Liver (tissue), 9 donors: Measurements from ENCODE around the gene GDF2. TPM values are rescaled to one million over a fixed set of nuclear protein-coding genes. Genes with fewer than 3 reads are reported as not detected.

Experiments
- DNase-seq: peaks from one replicate; pipeline ENCODE4 v3.0.0-alpha.2; 2017; ENCODE audit warnings: low spot score
- H3K27ac ChIP-seq, 2 donors: one replicate each; pipeline ENCODE4 v1.7.0; 2013; ENCODE audit warnings: inconsistent platforms in 2 of 2, low read length in 2 of 2, control low read depth in 1 of 2, low read depth in 1 of 2, mild to moderate bottlenecking in 1 of 2
- H3K27me3 ChIP-seq, 4 donors: one replicate each; pipeline versions ENCODE4 v1.6.1 to v1.7.0; 2013; ENCODE audit warnings: low read length in 3 of 4, inconsistent platforms in 1 of 4, mild to moderate bottlenecking in 1 of 4, moderate library complexity in 1 of 4; ENCODE audit not compliant: control insufficient read depth in 4 of 4, insufficient read depth in 4 of 4
- H3K36me3 ChIP-seq, 4 donors: one replicate each; pipeline versions ENCODE4 v1.6.1 to v1.7.0; 2013; ENCODE audit warnings: low read length in 3 of 4, mild to moderate bottlenecking in 3 of 4, low read depth in 1 of 4, moderate library complexity in 1 of 4; ENCODE audit not compliant: control insufficient read depth in 4 of 4, insufficient read depth in 3 of 4
- H3K4me1 ChIP-seq, 4 donors: one replicate each; pipeline versions ENCODE4 v1.6.1 to v1.7.0; 2013; ENCODE audit warnings: low read length in 3 of 4, mild to moderate bottlenecking in 3 of 4, moderate library complexity in 1 of 4; ENCODE audit not compliant: control insufficient read depth in 4 of 4, insufficient read depth in 4 of 4
- H3K4me3 ChIP-seq, 3 donors: one replicate each; pipeline versions ENCODE4 v1.6.1 to v1.7.0; 2013; ENCODE audit warnings: low read length in 3 of 3, control low read depth in 1 of 3, low read depth in 1 of 3, mild to moderate bottlenecking in 1 of 3
- H3K9ac ChIP-seq, 2 donors: one replicate each; pipeline ENCODE4 v1.7.0; 2013; ENCODE audit warnings: low read length in 2 of 2, mild to moderate bottlenecking in 2 of 2, moderate library complexity in 2 of 2, control low read depth in 1 of 2, low read depth in 1 of 2
- H3K9me3 ChIP-seq, 4 donors: one replicate each; pipeline versions ENCODE4 v1.6.1 to v1.7.0; 2013; ENCODE audit warnings: low read length in 3 of 4; ENCODE audit not compliant: control insufficient read depth in 4 of 4
- ATF3 ChIP-seq: IDR thresholded peaks from 2 replicates; pipeline ENCODE4 v1.6.1; 2016; ENCODE audit warnings: antibody characterized with exemption
- EGR1 ChIP-seq, 2 donors: IDR thresholded peaks; 2 replicates each; pipeline ENCODE4 v1.6.1; 2016 to 2018; ENCODE audit warnings: antibody characterized with exemption in 2 of 2, low read depth in 2 of 2
- FOXA1 ChIP-seq: IDR thresholded peaks from 2 replicates; pipeline ENCODE4 v1.6.1; 2016; ENCODE audit warnings: antibody characterized with exemption
- FOXA2 ChIP-seq: IDR thresholded peaks from 2 replicates; pipeline ENCODE4 v1.6.1; 2016; ENCODE audit warnings: antibody characterized with exemption
- GABPA ChIP-seq, 2 donors: IDR thresholded peaks in 1 of 2; conservative IDR thresholded peaks in 1 of 2; 2 replicates each; pipeline ENCODE4 v1.6.1; 2016; ENCODE audit warnings: antibody characterized with exemption in 2 of 2, mild to moderate bottlenecking in 1 of 2, moderate library complexity in 1 of 2
- HNF4A ChIP-seq, 2 donors: conservative IDR thresholded peaks; 2 replicates each; pipeline ENCODE4 v1.6.1; 2016; ENCODE audit warnings: antibody characterized with exemption in 2 of 2, mild to moderate bottlenecking in 2 of 2
- HNF4G ChIP-seq: IDR thresholded peaks from 2 replicates; pipeline ENCODE4 v1.6.1; 2016; ENCODE audit warnings: antibody characterized with exemption
- JUND ChIP-seq, 2 donors: IDR thresholded peaks; 2 replicates each; pipeline ENCODE4 v1.6.1; 2016; ENCODE audit warnings: antibody characterized with exemption in 2 of 2
- NR2F2 ChIP-seq: IDR thresholded peaks from 2 replicates; pipeline ENCODE4 v1.6.1; 2016; ENCODE audit warnings: antibody characterized with exemption
- RAD21 ChIP-seq, 2 donors: IDR thresholded peaks; 2 replicates each; pipeline ENCODE4 v1.6.1; 2016; ENCODE audit warnings: antibody characterized with exemption in 2 of 2, mild to moderate bottlenecking in 2 of 2
- REST ChIP-seq: IDR thresholded peaks from 2 replicates; pipeline ENCODE4 v1.6.1; 2016; ENCODE audit warnings: antibody characterized with exemption, mild to moderate bottlenecking
- RXRA ChIP-seq, 2 donors: IDR thresholded peaks; 2 replicates each; pipeline ENCODE4 v1.6.1; 2017 to 2018; ENCODE audit warnings: antibody characterized with exemption in 2 of 2, mild to moderate bottlenecking in 1 of 2
- SP1 ChIP-seq: IDR thresholded peaks from 2 replicates; pipeline ENCODE4 v1.6.1; 2018; ENCODE audit warnings: antibody characterized with exemption, mild to moderate bottlenecking
- TAF1 ChIP-seq: conservative IDR thresholded peaks from 2 replicates; pipeline ENCODE4 v1.6.1; 2016; ENCODE audit warnings: antibody characterized with exemption, mild to moderate bottlenecking
- YY1 ChIP-seq: IDR thresholded peaks from 2 replicates; pipeline ENCODE4 v1.6.1; 2016; ENCODE audit warnings: antibody characterized with exemption, mild to moderate bottlenecking
- WGBS: extraction: QIAGEN DNeasy Blood & Tissue Kit; methylation state at CpG from one replicate; pipeline ENCODE4 v1.1.7; 2013; 5-methylcytosine and 5-hydroxymethylcytosine counted together
- polyA plus RNA-seq, 2 donors: library from polyadenylated mRNA; stranded (reverse) in 1 of 2; unstranded in 1 of 2; fragments of 200-250 nt in 1 of 2; fragments of >200 nt in 1 of 2; fragmentation: Nextera tagmentation in 1 of 2; extraction: Ambion mirVana in 1 of 2; gene quantifications; one replicate each; pipeline versions ENCODE4 v1.2.1 to v1.2.3, GENCODE V29; 2013 to 2015
- total RNA-seq, 2 donors: library from RNA; depleted of rRNA; stranded (reverse); fragments of >200 nt; gene quantifications; one replicate each; pipeline ENCODE4 v1.2.3, GENCODE V29; 2014
- TF ChIP-seq, protein P1 (sequence below): fragments of 150-350 bp; IDR thresholded peaks from 2 replicates; pipeline ENCODE4 v1.5.1; 2017; ENCODE audit warnings: improper control_type of control experiment, low read depth, low read length; ENCODE audit not compliant: missing input control
- TF ChIP-seq, protein P2 (sequence below): IDR thresholded peaks from 2 replicates; pipeline ENCODE4 v1.6.1; 2016; ENCODE audit warnings: antibody characterized with exemption
- TF ChIP-seq, protein P3 (sequence below): IDR thresholded peaks from 2 replicates; pipeline ENCODE4 v1.6.1; 2016; ENCODE audit warnings: antibody characterized with exemption
- donor health status: healthy.
- donor health status: healthy.
- donor health status: healthy.
- donor health status: healthy.
- donor health status: healthy.

The GDF2 gene
- total and polyA plus RNA-seq, 4 donors = 5.6 to 26.9 (median 14.5) TPM

GRCh38 chr10:47318706-47319105 lies 3.5 kb upstream of the GDF2 start:
- WGBS = 73% methylated on average over 9 of the region's 9 CpGs
- Histone ChIP-seq H3K4me1 (no peaks in the 10 kb centered on the region), H3K27me3 (no peaks in the 10 kb centered on the region), H3K9ac (no peak overlapping the region), H3K9me3 (no peaks in the 10 kb centered on the region), H3K4me3 (no peak overlapping the region), H3K27ac (no peak overlapping the region), H3K36me3 (no peaks in the 10 kb centered on the region)
- DNase-seq = no peak
- no peak for TF ChIP-seq NR2F2
- no peak for TF ChIP-seq ATF3
- no peak for TF ChIP-seq REST
- no peak for TF ChIP-seq TAF1
- TF ChIP-seq HNF4G = no peak

GRCh38 chr10:47319784-47320183 lies 2.5 kb upstream of the GDF2 start:
- H3K9me3 ChIP-seq = no peaks in the 10 kb centered on the region
- H3K27me3 ChIP-seq = no peaks in the 10 kb centered on the region
- TF ChIP-seq TAF1 (no peak), REST (no peak), SP1 (no peak), EGR1 (IDR thresholded peaks at IDR 0.05; ENCODE audit: low read depth in 2 of 2) (no peak), FOXA1 (no peak), YY1 (no peak), NR2F2 (no peak), RAD21 (IDR thresholded peaks at IDR 0.05) (no peak), ATF3 (no peak), GABPA (IDR thresholded peaks at IDR 0.05 in 1 of 2, conservative IDR thresholded peaks at IDR 0.05 in 1 of 2) (no peak), JUND (IDR thresholded peaks at IDR 0.05) (no peak), HNF4A (conservative IDR thresholded peaks at IDR 0.05) (no peak), RXRA (IDR thresholded peaks at IDR 0.05) (no peak), HNF4G (no peak), FOXA2 (no peak)
- TF ChIP-seq, protein P1, sequence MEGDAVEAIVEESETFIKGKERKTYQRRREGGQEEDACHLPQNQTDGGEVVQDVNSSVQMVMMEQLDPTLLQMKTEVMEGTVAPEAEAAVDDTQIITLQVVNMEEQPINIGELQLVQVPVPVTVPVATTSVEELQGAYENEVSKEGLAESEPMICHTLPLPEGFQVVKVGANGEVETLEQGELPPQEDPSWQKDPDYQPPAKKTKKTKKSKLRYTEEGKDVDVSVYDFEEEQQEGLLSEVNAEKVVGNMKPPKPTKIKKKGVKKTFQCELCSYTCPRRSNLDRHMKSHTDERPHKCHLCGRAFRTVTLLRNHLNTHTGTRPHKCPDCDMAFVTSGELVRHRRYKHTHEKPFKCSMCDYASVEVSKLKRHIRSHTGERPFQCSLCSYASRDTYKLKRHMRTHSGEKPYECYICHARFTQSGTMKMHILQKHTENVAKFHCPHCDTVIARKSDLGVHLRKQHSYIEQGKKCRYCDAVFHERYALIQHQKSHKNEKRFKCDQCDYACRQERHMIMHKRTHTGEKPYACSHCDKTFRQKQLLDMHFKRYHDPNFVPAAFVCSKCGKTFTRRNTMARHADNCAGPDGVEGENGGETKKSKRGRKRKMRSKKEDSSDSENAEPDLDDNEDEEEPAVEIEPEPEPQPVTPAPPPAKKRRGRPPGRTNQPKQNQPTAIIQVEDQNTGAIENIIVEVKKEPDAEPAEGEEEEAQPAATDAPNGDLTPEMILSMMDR = no peak
- TF ChIP-seq, protein P2, sequence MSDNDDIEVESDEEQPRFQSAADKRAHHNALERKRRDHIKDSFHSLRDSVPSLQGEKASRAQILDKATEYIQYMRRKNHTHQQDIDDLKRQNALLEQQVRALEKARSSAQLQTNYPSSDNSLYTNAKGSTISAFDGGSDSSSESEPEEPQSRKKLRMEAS = no peak
- TF ChIP-seq, protein P3, sequence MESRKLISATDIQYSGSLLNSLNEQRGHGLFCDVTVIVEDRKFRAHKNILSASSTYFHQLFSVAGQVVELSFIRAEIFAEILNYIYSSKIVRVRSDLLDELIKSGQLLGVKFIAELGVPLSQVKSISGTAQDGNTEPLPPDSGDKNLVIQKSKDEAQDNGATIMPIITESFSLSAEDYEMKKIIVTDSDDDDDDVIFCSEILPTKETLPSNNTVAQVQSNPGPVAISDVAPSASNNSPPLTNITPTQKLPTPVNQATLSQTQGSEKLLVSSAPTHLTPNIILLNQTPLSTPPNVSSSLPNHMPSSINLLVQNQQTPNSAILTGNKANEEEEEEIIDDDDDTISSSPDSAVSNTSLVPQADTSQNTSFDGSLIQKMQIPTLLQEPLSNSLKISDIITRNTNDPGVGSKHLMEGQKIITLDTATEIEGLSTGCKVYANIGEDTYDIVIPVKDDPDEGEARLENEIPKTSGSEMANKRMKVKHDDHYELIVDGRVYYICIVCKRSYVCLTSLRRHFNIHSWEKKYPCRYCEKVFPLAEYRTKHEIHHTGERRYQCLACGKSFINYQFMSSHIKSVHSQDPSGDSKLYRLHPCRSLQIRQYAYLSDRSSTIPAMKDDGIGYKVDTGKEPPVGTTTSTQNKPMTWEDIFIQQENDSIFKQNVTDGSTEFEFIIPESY = no peak
- no peak overlapping the region for H3K9ac ChIP-seq
- WGBS = 85% methylated on average over 8 of the region's 8 CpGs
- no peaks in the 10 kb centered on the region for H3K4me1 ChIP-seq
- no peak for DNase-seq
- no peak overlapping the region for H3K27ac ChIP-seq
- no peak overlapping the region for H3K4me3 ChIP-seq
- H3K36me3 ChIP-seq = no peaks in the 10 kb centered on the region
